ENCODE data around the gene MID2.
"Not testable (repeated sequence)": the region's sequence is repeated elsewhere in the genome, so short reads cannot be mapped to it uniquely, and the experiment has no call there.

The MID2 gene

GRCh38 chrX:107827852-107828251 lies 2.2 kb downstream of the MID2 start:
- no peak for DNase-seq
- TF ChIP-seq GATA1 (IDR thresholded peaks at IDR 0.05; ENCODE audit: low read depth, low read length) (no peak), POLR2A (IDR thresholded peaks at IDR 0.05; ENCODE audit: low read length) (no peak)

- TF ChIP-seq GATA1 (IDR thresholded peaks at IDR 0.05; ENCODE audit: low read depth, low read length) (no peak), POLR2A (IDR thresholded peaks at IDR 0.05; ENCODE audit: low read length) (no peak)
- DNase-seq, result no peak
These were observed 4.2 kb downstream of the MID2 start for GRCh38 chrX:107829878-107830277.

GRCh38 chrX:107831071-107831730 lies 5.5 kb downstream of the MID2 start:
- TF ChIP-seq GATA1 (IDR thresholded peaks at IDR 0.05; ENCODE audit: low read depth, low read length) (no peak), POLR2A (IDR thresholded peaks at IDR 0.05; ENCODE audit: low read length) (no peak)
- DNase-seq, result no peak

GRCh38 chrX:107834275-107835201 lies 8.9 kb downstream of the MID2 start:
- no peak for DNase-seq
- TF ChIP-seq POLR2A (IDR thresholded peaks at IDR 0.05; ENCODE audit: low read length), result no peak
- no peak for TF ChIP-seq GATA1 (IDR thresholded peaks at IDR 0.05; ENCODE audit: low read depth, low read length)

GRCh38 chrX:107836958-107837357 lies 11.3 kb downstream of the MID2 start:
- TF ChIP-seq POLR2A (IDR thresholded peaks at IDR 0.05; ENCODE audit: low read length), result no peak
- TF ChIP-seq GATA1 (IDR thresholded peaks at IDR 0.05; ENCODE audit: low read depth, low read length), result no peak
- no peak for DNase-seq

GRCh38 chrX:107840971-107841370 lies 15.3 kb downstream of the MID2 start:
- no peak for DNase-seq
- no peak for TF ChIP-seq POLR2A (IDR thresholded peaks at IDR 0.05; ENCODE audit: low read length)
- no peak for TF ChIP-seq GATA1 (IDR thresholded peaks at IDR 0.05; ENCODE audit: low read depth, low read length)

GRCh38 chrX:107842715-107843400 lies 17.2 kb downstream of the MID2 start:
- DNase-seq, result no peak
- no peak for TF ChIP-seq POLR2A (IDR thresholded peaks at IDR 0.05; ENCODE audit: low read length)
- no peak for TF ChIP-seq GATA1 (IDR thresholded peaks at IDR 0.05; ENCODE audit: low read depth, low read length)

- DNase-seq, result peak; percentile 27 to 43
- no peak for TF ChIP-seq GATA1 (IDR thresholded peaks at IDR 0.05; ENCODE audit: low read depth, low read length)
- no peak for TF ChIP-seq POLR2A (IDR thresholded peaks at IDR 0.05; ENCODE audit: low read length)
These were observed 20.0 kb downstream of the MID2 start for GRCh38 chrX:107845625-107846024.

GRCh38 chrX:107848591-107848990 lies 22.9 kb downstream of the MID2 start:
- TF ChIP-seq POLR2A (IDR thresholded peaks at IDR 0.05; ENCODE audit: low read length) (no peak), GATA1 (IDR thresholded peaks at IDR 0.05; ENCODE audit: low read depth, low read length) (no peak)

GRCh38 chrX:107849747-107850421 lies 24.2 kb downstream of the MID2 start:
- no peak for DNase-seq
- TF ChIP-seq GATA1 (IDR thresholded peaks at IDR 0.05; ENCODE audit: low read depth, low read length) (no peak), POLR2A (IDR thresholded peaks at IDR 0.05; ENCODE audit: low read length) (no peak)

More at GRCh38 chrX:107848591-107848990, 22.9 kb downstream of the MID2 start:
- no peak for DNase-seq

GRCh38 chrX:107850422-107850765 lies 24.7 kb downstream of the MID2 start:
- DNase-seq, result no peak
- no peak for TF ChIP-seq GATA1 (IDR thresholded peaks at IDR 0.05; ENCODE audit: low read depth, low read length)
- no peak for TF ChIP-seq POLR2A (IDR thresholded peaks at IDR 0.05; ENCODE audit: low read length)

- TF ChIP-seq GATA1 (IDR thresholded peaks at IDR 0.05; ENCODE audit: low read depth, low read length) (no peak), POLR2A (IDR thresholded peaks at IDR 0.05; ENCODE audit: low read length) (no peak)
- DNase-seq, result no peak
These were observed 25.5 kb downstream of the MID2 start for GRCh38 chrX:107851215-107851614.

- not testable (repeated sequence) for DNase-seq
These were observed 26.0 kb downstream of the MID2 start for GRCh38 chrX:107851665-107852064.

- TF ChIP-seq GATA1 (IDR thresholded peaks at IDR 0.05; ENCODE audit: low read depth, low read length) (no peak), POLR2A (IDR thresholded peaks at IDR 0.05; ENCODE audit: low read length) (no peak)
- no peak for DNase-seq
These were observed 30.6 kb downstream of the MID2 start for GRCh38 chrX:107856289-107856688.

GRCh38 chrX:107857041-107857440 lies 31.4 kb downstream of the MID2 start:
- DNase-seq, result not testable (repeated sequence)

Measured in erythroblast (primary cell).